IPS-NIHi7 (cell line): ENCODE measurements around the gene DLG2.
A peak's percentile ranks its signal among the peaks of the same experiment; 100 is the strongest.

Experiments used
- DNase-seq: peaks from one replicate; pipeline ENCODE4 v3.0.0; 2012; ENCODE audit warnings: mixed read lengths; ENCODE audit errors: extremely low spot score

DLG2 gene

DNA sequence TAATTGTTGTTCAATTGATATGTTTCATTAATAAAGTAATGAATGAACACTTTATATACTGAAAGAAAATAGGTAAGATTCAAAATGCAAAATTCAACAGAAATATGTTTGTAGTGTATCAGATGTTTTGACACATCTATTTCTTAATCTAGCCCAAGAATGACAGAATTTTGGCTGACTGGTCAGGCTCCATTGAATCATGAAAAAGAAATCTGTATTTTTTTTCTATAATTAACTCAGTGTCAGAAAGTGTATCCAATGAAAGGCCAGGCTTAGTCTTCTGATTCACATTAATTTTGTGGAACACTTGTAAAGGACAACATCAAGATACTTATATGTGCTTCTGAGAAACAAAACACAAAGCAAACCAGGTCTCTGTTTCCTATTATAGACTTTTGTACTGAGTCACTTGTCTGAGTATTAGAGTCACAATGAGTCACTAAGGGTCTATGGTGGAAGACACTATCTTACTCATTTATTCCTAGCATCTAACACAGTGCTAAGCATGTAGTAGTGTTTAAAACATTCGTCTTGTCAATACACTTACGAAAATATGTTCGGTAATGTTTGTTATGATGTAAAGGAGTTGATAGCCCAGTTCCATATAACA is 2043.3 kb downstream of the DLG2 start:
- no peak for DNase-seq

DNA sequence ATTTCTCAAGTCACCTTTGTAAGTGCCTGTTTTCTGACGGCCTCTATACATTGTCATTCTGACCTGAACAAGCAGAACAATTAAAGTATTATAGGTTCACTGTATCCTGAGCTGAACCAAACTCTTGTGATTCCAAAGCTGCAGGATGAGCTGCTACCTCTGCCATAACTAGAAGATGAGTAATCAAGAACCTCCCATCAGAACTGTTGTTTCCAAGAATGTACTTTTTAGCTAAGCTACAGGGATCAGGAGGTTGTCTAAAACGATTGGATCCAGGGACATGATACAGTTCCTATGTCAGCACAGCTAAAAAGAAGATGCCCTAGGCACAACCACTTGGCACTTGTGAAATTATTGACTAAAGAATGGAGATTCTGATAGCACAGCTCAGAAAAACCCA is 2052.6 kb downstream of the DLG2 start:
- no peak for DNase-seq

DNA sequence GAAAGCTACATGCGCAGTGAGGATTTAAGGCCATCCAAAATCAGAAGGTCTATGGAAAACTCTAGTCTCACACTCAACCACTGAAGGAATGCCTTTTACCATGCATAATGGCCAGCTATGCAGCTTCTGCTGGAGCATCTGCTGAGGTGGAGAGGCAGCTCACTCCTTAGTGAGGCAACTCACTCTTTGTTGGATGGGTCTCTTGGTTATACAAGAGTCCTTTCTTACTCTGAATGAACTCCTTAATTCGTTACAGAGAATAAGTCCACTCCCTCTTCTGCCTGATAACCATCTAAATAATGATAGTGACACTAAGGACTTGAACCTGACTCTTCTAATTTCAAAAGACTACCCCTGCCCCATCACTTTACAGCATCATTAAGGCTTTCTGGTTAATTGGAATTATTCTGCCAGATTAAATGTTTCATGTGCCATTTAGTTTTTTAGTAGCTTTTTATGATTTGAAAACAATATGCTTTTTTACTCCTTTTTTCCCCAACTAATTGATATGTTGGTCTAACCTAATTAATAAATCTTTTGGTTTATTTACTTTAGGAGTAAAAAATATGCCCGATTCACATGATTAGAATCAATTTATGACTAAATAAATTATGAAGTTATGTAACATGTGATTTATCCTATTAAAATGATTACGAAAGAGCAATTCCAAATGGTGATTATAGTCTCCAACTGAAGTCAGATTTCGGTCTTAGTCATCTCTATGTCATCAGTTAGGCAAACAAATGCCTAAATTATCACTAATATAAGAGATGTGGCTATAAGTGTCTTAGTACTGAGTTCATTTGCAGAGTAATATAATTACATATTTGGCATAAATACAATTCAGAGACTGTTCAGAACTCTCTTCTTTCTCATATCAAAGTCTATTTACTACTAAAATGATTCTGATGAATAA is 2054.3 kb downstream of the DLG2 start:
- DNase-seq = no peak

DNA sequence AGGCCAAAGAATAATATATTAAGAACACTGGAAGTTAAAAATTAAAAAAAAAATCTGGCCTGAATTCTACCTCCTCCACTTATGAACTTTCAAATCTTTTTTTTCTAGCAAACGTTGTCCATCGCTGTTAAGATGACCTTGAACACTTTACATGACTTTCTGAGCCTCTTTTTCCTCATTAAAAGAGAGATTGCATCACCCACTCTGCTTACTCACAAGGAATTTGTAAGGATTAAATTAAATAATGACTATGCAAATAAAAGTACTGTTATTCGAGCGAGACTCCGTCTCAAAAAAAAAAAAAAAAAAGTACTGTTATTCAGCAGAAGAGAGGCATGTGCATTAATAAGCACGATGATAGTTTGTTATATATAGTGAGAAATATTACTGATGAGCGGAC is 2055.8 kb downstream of the DLG2 start:
- DNase-seq = no peak

DNA sequence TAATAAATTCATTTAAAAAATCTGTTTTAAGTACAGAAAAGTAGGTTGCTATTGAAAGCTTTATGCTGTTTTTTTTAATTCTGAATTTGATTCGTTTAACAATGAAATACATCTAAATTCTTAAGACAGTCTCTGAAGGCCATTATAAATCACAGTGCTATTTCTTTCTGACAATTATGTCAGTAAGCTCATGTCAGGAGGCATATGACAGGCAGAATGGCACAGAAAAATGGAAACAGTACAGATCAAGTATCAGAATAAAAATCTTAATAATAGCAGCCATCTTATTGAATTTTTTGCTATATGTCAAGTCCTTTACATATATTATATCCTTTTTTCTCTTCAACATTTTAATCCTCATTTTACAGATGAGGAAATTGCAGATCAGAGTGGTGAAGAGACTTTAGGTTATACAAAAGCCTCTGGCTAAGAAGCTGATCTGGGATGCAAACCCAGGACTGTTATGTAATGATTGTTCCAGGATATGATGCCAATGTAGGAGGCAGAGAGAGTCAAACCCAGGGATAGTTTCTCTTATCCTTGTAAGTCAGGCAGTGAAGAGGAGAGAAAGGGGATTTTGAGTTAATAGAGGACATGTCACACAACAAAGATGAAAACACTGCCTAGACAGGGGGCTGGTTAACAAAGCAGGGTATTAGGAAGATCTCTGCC is 2057.9 kb downstream of the DLG2 start:
- no peak for DNase-seq

DNA sequence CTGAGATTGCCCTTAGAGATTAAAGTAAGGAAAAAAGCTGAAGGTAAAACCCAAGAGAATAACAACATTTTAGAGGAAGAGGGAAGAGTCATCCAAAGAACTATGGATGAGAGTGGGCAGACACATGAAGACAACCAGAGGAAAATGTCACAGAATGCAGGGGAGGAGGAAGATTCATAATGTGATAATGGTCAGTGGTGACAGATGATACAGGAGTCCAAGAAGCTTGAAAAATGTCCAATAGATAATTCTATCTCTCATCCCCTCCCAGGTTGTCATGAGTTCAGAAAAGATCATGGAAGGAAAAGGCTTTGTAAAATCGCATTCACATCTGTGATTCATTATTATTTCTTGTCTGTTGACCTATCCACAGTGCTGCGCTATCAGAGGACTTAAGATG is 2058.6 kb downstream of the DLG2 start:
- no peak for DNase-seq

DNA sequence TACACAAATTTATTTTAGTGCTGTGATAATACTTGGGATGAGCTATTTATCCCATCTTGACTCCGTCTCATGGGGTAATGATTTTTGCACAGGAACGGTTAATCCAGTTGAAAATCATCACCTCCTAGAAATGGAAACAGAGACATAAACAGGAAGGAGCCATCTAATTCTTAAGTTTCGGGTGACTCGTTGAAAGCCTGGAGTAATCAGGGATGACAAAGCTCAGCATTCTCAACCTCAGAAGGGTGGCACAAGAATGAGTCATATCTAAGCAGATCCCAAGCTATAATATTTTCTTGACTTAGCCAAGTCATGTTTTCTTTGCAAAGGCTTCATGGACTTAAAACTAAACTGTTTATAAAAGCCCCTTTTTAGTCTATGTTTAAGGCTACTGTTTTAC is 2060.2 kb downstream of the DLG2 start:
- peak; percentile 22 for DNase-seq

DNA sequence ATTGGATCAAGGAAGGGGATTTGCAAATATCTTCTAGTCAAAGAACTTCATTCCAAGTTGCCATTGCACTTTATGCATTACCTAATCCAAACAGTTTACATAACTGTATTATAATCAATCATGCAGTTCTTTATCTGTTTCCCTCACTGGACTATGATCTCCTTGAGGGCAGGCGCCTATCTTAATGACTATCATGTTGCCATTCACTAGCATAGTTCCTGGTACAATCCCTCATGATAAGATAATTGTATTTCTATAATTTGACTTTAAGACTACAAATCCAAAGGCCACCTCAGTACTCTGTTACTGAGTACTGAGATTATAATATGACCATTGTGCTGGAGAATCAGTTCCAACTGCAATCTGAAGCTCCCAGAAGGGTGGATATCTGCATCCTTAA is 2062.3 kb downstream of the DLG2 start:
- no peak for DNase-seq

DNA sequence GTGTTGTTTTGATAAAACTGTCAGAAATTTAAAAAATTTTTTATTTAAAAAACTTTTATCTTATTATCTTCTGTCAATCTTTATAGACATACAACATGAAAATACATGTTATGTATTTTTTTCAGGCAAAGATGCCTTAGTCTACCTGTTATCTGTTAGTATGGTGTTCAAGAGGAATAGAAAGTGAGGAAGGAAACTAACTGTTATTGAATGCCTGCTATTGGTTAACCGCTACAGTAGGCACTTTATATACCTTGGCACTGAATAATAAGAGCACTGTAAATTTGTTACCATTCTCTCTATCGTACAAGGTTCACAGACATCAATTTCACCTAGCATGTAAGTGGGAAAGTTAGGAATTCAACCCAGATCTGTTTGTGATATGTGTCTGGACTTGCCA is 2068.9 kb downstream of the DLG2 start:
- DNase-seq = no peak

DNA sequence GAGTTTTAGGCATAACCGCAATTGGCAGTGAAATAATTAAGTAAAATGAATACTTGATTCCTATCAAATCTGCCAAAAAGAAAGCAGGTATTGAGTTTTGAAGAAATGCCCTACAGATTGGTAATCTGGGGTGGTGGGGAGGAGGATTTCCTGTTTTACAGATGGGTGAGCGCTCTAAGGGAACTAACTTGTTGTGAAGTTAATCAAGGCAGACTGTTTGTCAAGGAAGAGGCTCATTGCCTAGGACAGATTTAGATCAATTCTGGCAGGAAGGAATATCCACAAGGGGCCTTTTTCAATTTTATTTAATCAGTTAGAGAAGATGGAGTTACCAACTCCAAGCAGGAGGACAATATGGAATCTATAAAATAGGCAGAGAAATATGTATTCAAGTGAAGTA is 2069.5 kb downstream of the DLG2 start:
- no peak for DNase-seq

DNA sequence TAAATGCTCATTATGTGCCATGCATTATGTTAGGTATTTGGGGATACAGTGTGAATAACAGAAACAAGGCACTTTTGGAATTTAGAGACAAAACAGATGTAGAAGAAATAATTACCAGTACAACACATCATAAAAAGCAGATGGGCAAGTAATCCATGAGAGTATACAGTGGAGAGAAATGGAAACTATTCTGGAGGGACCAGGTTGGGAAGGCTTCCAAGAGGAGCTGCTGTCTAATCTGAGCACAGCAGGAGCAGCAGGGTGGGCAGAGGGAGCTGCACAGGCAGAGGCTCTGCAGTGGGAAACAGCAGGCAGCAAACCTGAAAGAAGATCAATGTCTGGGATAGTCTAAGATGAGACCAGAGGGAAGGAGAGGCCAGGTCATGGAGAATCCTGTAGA is 2072.3 kb downstream of the DLG2 start:
- no peak for DNase-seq

DNA sequence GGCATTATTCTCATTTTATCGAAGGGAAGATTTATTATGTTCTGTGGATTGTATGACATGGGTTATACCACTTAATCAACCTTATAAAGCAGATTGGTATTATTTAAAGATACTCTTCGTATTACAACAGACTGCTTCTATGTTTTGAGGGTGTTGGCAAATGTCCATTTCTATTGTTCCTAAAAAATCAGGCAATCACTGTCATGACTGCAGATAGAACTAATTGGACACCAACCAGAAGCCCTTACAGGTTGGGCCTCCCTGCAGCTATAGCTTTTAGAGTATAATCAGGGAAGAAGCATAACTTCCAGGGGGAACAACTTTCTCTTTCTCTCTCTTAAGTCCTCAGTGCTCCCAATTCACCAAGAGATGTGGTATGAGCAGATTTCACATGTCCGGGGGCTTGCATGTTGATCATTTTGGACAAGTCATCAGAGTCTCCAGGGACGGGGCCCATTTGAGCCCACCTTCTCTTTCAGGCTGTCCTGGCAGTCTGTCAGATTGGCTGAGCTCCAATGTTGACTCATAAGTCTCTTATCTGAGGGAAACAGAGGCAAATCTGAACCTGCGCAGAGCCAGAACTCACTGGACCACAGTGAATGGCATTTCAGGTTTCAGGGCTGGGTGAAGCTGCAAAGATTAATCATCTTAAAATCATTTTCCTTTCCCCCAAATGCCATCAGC is 2077.0 kb downstream of the DLG2 start:
- DNase-seq = no peak

DNA sequence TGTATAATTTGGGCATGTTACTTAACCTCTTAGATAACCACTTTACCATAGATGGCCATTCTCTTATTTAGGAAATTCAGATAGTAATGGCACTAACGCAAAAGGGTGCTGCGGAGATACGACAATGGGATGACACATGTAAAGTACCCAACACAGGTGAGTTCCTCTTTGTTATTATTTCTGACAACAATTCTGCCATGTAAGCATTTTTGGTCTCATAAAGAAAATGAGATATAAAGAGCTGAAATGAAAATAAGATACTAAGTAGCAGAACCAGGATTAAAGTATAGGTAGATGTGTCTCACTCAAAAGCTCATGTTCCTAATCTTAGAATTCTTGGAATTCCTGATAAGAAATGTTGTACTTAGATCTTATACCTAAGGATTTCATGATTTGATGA is 2080.8 kb downstream of the DLG2 start:
- DNase-seq = no peak

DNA sequence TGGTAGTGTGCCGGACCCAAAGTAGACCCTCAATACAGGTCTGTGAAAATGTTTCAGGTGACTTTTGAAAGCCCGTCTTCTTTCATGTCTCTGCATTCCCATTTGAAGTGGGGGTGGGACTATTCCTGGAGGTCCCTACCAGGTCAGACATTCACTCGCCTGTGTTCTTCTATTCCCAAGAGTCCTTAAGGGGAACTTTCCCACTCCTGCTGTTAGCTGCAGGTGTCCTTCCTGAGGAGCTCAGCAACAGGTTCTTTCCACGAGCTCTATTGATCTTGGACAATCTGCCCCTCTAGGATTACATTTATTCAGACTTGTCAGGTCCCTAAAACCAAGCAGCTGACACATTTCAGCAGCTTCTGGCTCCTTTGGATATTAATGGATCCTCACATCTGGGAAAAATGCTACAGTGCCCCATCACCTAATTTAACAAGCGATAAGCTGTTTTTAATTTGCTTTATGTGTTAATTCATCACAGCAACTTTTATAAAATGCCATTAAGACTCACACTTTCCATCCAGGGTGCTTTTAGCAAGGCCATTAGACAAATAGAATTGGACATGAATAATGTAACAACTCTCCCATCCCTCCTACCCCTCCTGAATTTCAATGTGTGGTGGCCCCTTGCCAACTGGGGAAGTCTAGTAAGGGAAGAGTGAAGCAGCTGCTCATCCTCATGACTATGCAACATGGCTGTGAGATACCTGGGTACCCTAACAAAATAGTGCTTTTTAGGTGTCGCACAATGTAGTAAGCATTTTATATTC is 2081.5 kb downstream of the DLG2 start:
- DNase-seq = no peak

DNA sequence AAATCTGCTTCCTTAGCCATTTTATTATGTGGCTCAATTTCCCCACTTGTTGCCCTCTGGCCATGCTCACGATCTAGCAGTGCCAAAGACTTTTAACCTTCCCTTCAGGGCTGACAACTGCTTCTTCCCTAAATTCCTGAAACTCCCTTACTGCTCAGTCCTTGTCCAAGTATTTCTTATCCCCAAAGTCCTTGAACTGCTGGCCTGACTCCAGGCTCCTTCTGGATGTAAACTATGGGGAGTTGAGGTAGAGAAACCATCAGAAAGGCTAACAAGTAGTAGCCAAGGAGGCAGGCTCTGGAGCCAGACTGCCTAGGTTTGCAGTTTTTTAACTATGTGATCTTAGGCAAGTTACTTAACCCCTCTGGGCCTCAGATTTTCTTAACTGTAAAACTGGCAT is 2082.3 kb downstream of the DLG2 start:
- no peak for DNase-seq

DNA sequence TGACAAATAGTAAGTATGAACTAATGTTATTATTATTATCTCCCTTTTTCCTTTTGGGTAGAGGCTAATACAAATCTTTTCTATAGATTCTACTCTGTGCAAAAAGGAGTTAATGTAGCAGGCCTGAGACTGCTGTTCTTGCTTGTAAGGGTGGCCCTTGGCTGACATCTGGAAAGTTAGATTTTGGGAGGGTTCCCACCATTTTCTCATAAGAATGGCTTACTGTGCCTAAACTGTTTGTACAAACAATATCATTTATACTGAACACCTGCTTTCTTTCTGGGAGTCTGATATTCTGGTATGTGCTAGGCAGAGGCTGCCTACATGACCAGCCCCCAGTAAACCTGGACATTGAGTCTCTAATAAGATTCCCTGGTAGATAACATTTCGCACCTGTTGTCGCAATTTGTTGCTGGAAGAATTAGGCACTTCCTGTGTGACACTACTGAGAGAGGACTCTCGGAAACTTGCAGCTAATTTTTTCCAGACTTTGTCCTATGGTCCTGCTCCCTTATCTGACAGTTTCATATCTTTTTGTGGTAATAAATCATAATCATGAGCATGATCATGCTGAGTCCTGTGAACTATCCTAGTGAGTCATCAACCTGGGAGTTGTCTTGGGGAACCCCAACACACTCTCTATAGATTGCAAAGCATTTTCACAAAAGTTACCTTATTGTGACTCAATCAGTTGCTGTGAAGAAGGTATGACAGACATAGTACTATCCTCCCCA is 2083.3 kb downstream of the DLG2 start:
- no peak for DNase-seq

DNA sequence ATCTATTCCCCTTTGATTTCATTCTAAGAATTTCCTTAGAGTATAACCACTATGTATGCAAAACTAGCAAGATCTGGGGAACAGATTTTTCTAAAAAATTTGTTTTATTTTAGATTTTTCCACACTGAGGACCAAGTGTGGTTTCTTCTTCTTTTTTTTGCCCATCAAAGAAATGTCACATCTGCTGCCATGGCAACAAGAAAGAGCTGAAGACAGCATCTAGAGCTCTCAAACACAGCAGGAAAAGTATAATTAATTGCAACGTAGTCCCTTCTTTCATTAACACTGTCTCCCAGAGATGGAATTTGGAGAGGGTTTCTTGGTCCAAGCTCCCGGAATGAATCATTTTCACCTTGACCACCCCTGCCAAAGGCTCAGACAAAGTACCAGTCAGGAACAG is 2084.3 kb downstream of the DLG2 start:
- no peak for DNase-seq

DNA sequence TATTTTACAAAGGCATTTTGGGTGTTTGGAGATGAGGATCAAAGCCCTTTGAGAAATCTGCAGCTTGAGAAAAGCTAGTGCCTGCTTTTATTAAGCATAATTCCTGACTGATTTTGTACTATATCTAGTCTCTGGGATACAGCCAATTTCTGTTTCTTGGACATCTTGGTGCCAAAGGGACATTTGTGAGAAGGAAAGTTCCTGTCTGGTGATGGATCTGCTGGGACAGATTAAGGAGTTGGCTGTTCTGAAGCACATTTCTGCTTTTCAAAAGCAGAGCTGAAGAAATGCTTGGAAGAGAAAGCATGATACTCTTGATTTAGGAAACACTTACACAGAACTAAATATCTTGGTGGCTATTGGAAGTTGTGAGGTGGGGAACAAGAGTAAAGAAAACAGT is 2086.4 kb downstream of the DLG2 start:
- no peak for DNase-seq

DNA sequence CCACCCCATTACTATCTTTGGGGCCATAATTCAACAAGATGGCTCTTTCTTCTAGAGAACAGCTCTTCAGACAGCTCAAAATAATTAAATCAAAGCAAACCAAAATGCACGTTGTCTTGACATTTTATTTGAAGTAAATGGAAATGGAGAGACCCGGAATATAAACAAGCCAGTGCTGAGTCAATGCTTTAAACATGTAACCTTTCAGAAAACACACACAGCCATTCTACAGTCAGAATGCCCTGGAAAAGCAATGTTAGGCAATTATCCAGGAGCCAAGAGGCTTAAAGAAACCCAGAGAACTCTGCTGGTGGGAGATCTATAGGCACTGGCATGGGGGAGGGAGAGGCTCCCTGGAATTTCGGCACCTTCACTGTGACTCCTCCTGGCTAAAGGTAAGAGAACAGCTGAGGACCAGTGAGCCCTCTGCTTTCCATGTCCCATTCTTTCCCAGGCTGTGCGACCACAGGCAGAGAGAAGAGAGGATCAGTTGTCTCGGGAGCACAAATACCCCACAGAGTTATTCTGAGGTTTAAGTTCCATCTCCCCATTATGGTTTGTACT is 2086.9 kb downstream of the DLG2 start:
- DNase-seq = peak; percentile 18

DNA sequence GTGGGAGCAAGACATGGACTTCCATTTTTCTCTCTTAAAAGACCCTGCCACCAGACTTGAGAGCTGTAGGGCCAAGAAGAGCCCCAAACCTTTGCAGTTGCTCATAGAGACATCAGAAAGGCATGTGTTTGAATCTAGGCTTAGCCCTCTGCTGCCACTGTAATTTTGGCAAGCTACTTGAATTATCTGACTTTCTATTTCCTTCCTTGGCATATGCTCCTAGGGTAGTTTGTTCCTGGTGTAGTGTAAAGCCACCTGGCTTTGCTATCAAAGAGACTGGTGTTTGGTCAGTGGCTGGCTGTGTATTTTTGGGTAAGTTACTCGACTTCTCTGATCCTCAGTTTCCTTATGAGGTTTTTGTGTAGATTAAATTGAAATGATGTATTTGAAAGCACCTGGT is 2088.9 kb downstream of the DLG2 start:
- DNase-seq = no peak
